WTC11 (cell line): Measurements from ENCODE around the gene CPT1A. TPM values are rescaled to one million over a fixed set of nuclear protein-coding genes. Genes with fewer than 3 reads are reported as not detected.

ENCODE experiments used
- ATAC-seq: fragments of 200-7000 bp; cut with Tn5 transposase; 2 replicates; pipeline ENCODE4 v1.10.0; 2021; ENCODE audit warnings: mild to moderate bottlenecking, moderate library complexity
- CTCF ChIA-PET: fragments of 300-600 bp; sonication (Branson Sonifier 250); formaldehyde crosslinking; loops from one replicate; lab custom pipeline; 2021; ENCODE audit warnings: antibody characterized with exemption; lab: Charles Lee
- POLR2A ChIA-PET: fragments of 350-600 bp; sonication (Branson Sonifier 250); formaldehyde crosslinking; loops from one replicate; lab custom pipeline; 2021; ENCODE audit warnings: antibody characterized with exemption; lab: Charles Lee
- DNase-seq: peaks from one replicate; pipeline ENCODE4 v3.0.0; 2021; ENCODE audit warnings: low spot score
- H3K27ac Mint-ChIP-seq: 2 replicates; pipeline ENCODE4 v1.8.0; 2021; ENCODE audit warnings: mixed read lengths
- H3K27me3 Mint-ChIP-seq: 2 replicates; pipeline ENCODE4 v1.8.0; 2021; ENCODE audit warnings: low read depth, mild to moderate bottlenecking, moderate library complexity, mixed read lengths
- H3K36me3 Mint-ChIP-seq: 2 replicates; pipeline ENCODE4 v1.8.0; 2021; ENCODE audit warnings: mixed read lengths
- H3K4me1 Mint-ChIP-seq: 2 replicates; pipeline ENCODE4 v1.8.0; 2022; ENCODE audit warnings: mixed read lengths
- H3K4me3 Mint-ChIP-seq: 2 replicates; pipeline ENCODE4 v1.8.0; 2021; ENCODE audit warnings: mild to moderate bottlenecking, moderate library complexity, mixed read lengths
- H3K9me3 Mint-ChIP-seq: 2 replicates; pipeline ENCODE4 v1.8.0; 2021; ENCODE audit warnings: mixed read lengths
- ELF4 ChIP-seq: sonication (generic); formaldehyde crosslinking; IDR thresholded peaks from 2 replicates; pipeline ENCODE4 v1.8.1; 2022; ENCODE audit warnings: low read depth, mild to moderate bottlenecking, moderate library complexity, missing genetic modification reagents
- EMX1 ChIP-seq: fragments of 250-450 bp; sonication (Bioruptor Pico); IDR thresholded peaks from 2 replicates; pipeline ENCODE4 v1.8.0; 2021; ENCODE audit warnings: mild to moderate bottlenecking
- ETV6 ChIP-seq: sonication (generic); formaldehyde crosslinking; IDR thresholded peaks from 2 replicates; pipeline ENCODE4 v1.8.1; 2022; ENCODE audit warnings: mild to moderate bottlenecking, missing genetic modification reagents
- HMGA2 ChIP-seq: fragments of 250-450 bp; sonication (Bioruptor Pico); IDR thresholded peaks from 2 replicates; pipeline ENCODE4 v1.4.0; 2021; ENCODE audit warnings: mild to moderate bottlenecking, moderate library complexity
- JAZF1 ChIP-seq: fragments of 250-450 bp; sonication (Bioruptor Pico); IDR thresholded peaks from 2 replicates; pipeline ENCODE4 v1.9.0; 2021; ENCODE audit warnings: moderate library complexity, mild to moderate bottlenecking, inconsistent platforms
- PRRX2 ChIP-seq: fragments of 250-450 bp; sonication (Bioruptor Pico); IDR thresholded peaks from 2 replicates; pipeline ENCODE4 v1.8.0; 2021; ENCODE audit warnings: mild to moderate bottlenecking
- RORB ChIP-seq: fragments of 250-450 bp; sonication (Bioruptor Pico); IDR thresholded peaks from 2 replicates; pipeline ENCODE4 v1.9.0; 2021; ENCODE audit warnings: mild to moderate bottlenecking
- TEAD1 ChIP-seq: sonication (generic); formaldehyde crosslinking; IDR thresholded peaks from 2 replicates; pipeline ENCODE4 v1.8.0; 2022; ENCODE audit warnings: mild to moderate bottlenecking, missing genetic modification reagents
- ZBTB21 ChIP-seq: sonication (generic); formaldehyde crosslinking; IDR thresholded peaks from 2 replicates; pipeline ENCODE4 v1.8.1; 2023; ENCODE audit warnings: mild to moderate bottlenecking, missing genetic modification reagents, borderline replicate concordance
- ZNF416 ChIP-seq: fragments of 250-450 bp; sonication (Bioruptor Pico); IDR thresholded peaks from 2 replicates; pipeline ENCODE4 v1.9.0; 2021; ENCODE audit warnings: mild to moderate bottlenecking, inconsistent platforms
- ZNF423 ChIP-seq: fragments of 250-450 bp; sonication (Bioruptor Pico); IDR thresholded peaks from 2 replicates; pipeline ENCODE4 v2.1.2; 2022; ENCODE audit warnings: mild to moderate bottlenecking, moderate library complexity
- ZNF532 ChIP-seq: fragments of 250-450 bp; sonication (Bioruptor Pico); IDR thresholded peaks from 2 replicates; pipeline ENCODE4 v1.9.0; 2021; ENCODE audit warnings: mild to moderate bottlenecking, borderline replicate concordance
- ZNF671 ChIP-seq: fragments of 250-450 bp; sonication (Bioruptor Pico); IDR thresholded peaks from 2 replicates; pipeline ENCODE4 v1.8.0; 2021; ENCODE audit warnings: mild to moderate bottlenecking
- ZSCAN18 ChIP-seq: fragments of 250-450 bp; sonication (Bioruptor Pico); IDR thresholded peaks from 2 replicates; pipeline ENCODE4 v2.1.2; 2022; ENCODE audit warnings: mild to moderate bottlenecking, moderate library complexity
- total RNA-seq: library from RNA; stranded (reverse); gene quantifications from 3 replicates; pipeline ENCODE4 v1.2.3, GENCODE V29; 2021
- TF ChIP-seq, protein P1 (sequence below): sonication (generic); formaldehyde crosslinking; IDR thresholded peaks from 2 replicates; pipeline ENCODE4 v1.8.0; 2022; ENCODE audit warnings: mild to moderate bottlenecking, missing genetic modification reagents
- TF ChIP-seq, protein P2 (sequence below): sonication (generic); formaldehyde crosslinking; IDR thresholded peaks from 2 replicates; pipeline ENCODE4 v1.8.0; 2023; ENCODE audit warnings: mild to moderate bottlenecking, missing genetic modification reagents
- TF ChIP-seq, protein P3 (sequence below): sonication (generic); formaldehyde crosslinking; IDR thresholded peaks from 2 replicates; pipeline ENCODE4 v1.8.1; 2023; ENCODE audit warnings: mild to moderate bottlenecking, missing genetic modification reagents, moderate library complexity
- TF ChIP-seq, protein P4 (sequence below): sonication (generic); formaldehyde crosslinking; IDR thresholded peaks from 2 replicates; pipeline ENCODE4 v1.8.0; 2023; ENCODE audit warnings: missing genetic modification reagents, mild to moderate bottlenecking, borderline replicate concordance
- TF ChIP-seq, protein P5 (sequence below): fragments of 250-450 bp; sonication (Bioruptor Pico); IDR thresholded peaks from 2 replicates; pipeline ENCODE4 v1.9.0; 2021; ENCODE audit warnings: mild to moderate bottlenecking

The CPT1A gene
- total RNA-seq, 1 experiment from 2014 or later: 28.1 TPM

- POLR2A ChIA-PET: no interaction called here
- TF ChIP-seq TEAD1 (CRISPR knock-in tag) (no peak), HMGA2 (CRISPR knock-in tag) (no peak), EMX1 (no peak), ZNF671 (no peak), ZNF416 (CRISPR knock-in tag) (no peak), ZBTB21 (CRISPR knock-in tag) (no peak), ZNF532 (CRISPR knock-in tag) (no peak), JAZF1 (CRISPR knock-in tag) (no peak), ZSCAN18 (no peak), RORB (no peak), PRRX2 (CRISPR knock-in tag) (no peak), ELF4 (CRISPR knock-in tag) (no peak), ZNF423 (CRISPR knock-in tag) (no peak), ETV6 (no peak)
- TF ChIP-seq, protein P1, sequence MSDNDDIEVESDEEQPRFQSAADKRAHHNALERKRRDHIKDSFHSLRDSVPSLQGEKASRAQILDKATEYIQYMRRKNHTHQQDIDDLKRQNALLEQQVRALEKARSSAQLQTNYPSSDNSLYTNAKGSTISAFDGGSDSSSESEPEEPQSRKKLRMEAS (CRISPR knock-in tag): no peak
- TF ChIP-seq, protein P2, sequence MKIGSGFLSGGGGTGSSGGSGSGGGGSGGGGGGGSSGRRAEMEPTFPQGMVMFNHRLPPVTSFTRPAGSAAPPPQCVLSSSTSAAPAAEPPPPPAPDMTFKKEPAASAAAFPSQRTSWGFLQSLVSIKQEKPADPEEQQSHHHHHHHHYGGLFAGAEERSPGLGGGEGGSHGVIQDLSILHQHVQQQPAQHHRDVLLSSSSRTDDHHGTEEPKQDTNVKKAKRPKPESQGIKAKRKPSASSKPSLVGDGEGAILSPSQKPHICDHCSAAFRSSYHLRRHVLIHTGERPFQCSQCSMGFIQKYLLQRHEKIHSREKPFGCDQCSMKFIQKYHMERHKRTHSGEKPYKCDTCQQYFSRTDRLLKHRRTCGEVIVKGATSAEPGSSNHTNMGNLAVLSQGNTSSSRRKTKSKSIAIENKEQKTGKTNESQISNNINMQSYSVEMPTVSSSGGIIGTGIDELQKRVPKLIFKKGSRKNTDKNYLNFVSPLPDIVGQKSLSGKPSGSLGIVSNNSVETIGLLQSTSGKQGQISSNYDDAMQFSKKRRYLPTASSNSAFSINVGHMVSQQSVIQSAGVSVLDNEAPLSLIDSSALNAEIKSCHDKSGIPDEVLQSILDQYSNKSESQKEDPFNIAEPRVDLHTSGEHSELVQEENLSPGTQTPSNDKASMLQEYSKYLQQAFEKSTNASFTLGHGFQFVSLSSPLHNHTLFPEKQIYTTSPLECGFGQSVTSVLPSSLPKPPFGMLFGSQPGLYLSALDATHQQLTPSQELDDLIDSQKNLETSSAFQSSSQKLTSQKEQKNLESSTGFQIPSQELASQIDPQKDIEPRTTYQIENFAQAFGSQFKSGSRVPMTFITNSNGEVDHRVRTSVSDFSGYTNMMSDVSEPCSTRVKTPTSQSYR: no peak
- TF ChIP-seq, protein P3, sequence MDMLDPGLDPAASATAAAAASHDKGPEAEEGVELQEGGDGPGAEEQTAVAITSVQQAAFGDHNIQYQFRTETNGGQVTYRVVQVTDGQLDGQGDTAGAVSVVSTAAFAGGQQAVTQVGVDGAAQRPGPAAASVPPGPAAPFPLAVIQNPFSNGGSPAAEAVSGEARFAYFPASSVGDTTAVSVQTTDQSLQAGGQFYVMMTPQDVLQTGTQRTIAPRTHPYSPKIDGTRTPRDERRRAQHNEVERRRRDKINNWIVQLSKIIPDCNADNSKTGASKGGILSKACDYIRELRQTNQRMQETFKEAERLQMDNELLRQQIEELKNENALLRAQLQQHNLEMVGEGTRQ: no peak
- TF ChIP-seq, protein P4, sequence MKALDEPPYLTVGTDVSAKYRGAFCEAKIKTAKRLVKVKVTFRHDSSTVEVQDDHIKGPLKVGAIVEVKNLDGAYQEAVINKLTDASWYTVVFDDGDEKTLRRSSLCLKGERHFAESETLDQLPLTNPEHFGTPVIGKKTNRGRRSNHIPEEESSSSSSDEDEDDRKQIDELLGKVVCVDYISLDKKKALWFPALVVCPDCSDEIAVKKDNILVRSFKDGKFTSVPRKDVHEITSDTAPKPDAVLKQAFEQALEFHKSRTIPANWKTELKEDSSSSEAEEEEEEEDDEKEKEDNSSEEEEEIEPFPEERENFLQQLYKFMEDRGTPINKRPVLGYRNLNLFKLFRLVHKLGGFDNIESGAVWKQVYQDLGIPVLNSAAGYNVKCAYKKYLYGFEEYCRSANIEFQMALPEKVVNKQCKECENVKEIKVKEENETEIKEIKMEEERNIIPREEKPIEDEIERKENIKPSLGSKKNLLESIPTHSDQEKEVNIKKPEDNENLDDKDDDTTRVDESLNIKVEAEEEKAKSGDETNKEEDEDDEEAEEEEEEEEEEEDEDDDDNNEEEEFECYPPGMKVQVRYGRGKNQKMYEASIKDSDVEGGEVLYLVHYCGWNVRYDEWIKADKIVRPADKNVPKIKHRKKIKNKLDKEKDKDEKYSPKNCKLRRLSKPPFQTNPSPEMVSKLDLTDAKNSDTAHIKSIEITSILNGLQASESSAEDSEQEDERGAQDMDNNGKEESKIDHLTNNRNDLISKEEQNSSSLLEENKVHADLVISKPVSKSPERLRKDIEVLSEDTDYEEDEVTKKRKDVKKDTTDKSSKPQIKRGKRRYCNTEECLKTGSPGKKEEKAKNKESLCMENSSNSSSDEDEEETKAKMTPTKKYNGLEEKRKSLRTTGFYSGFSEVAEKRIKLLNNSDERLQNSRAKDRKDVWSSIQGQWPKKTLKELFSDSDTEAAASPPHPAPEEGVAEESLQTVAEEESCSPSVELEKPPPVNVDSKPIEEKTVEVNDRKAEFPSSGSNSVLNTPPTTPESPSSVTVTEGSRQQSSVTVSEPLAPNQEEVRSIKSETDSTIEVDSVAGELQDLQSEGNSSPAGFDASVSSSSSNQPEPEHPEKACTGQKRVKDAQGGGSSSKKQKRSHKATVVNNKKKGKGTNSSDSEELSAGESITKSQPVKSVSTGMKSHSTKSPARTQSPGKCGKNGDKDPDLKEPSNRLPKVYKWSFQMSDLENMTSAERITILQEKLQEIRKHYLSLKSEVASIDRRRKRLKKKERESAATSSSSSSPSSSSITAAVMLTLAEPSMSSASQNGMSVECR (CRISPR knock-in tag): no peak
- TF ChIP-seq, protein P5, sequence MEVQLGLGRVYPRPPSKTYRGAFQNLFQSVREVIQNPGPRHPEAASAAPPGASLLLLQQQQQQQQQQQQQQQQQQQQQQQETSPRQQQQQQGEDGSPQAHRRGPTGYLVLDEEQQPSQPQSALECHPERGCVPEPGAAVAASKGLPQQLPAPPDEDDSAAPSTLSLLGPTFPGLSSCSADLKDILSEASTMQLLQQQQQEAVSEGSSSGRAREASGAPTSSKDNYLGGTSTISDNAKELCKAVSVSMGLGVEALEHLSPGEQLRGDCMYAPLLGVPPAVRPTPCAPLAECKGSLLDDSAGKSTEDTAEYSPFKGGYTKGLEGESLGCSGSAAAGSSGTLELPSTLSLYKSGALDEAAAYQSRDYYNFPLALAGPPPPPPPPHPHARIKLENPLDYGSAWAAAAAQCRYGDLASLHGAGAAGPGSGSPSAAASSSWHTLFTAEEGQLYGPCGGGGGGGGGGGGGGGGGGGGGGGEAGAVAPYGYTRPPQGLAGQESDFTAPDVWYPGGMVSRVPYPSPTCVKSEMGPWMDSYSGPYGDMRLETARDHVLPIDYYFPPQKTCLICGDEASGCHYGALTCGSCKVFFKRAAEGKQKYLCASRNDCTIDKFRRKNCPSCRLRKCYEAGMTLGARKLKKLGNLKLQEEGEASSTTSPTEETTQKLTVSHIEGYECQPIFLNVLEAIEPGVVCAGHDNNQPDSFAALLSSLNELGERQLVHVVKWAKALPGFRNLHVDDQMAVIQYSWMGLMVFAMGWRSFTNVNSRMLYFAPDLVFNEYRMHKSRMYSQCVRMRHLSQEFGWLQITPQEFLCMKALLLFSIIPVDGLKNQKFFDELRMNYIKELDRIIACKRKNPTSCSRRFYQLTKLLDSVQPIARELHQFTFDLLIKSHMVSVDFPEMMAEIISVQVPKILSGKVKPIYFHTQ (CRISPR knock-in tag): no peak
- TF ChIP-seq, all 79 proteins: peak for 0
Observed at GRCh38 chr11:68828957-68829356, 12.8 kb downstream of the CPT1A start.

More at GRCh38 chr11:68828957-68829356, 12.8 kb downstream of the CPT1A start:
- DNase-seq (no peak), ATAC-seq (no peak)
- CTCF ChIA-PET: no interaction called here
- Mint-ChIP-seq H3K27me3 (no peaks in the 10 kb centered on the region), H3K4me1 (peaks cover 34% of the 10 kb centered on the region), H3K27ac (peak overlapping the region; percentile 65; the same call in 1 of the 2 replicates), H3K9me3 (no peaks in the 10 kb centered on the region), H3K4me3 (no peak overlapping the region), H3K36me3 (no peaks in the 10 kb centered on the region)
